H1 (cell line): ENCODE data around the gene SOX12. TPM values are rescaled to one million over a fixed set of nuclear protein-coding genes. Genes with fewer than 3 reads are reported as not detected.

ENCODE experiments used
- CBX5 ChIP-seq: fragments of 300-800, 300-1000 bp; sonication (generic); IDR thresholded peaks from 2 replicates; pipeline ENCODE4 v1.7.1; 2016; ENCODE audit warnings: antibody characterized with exemption, low read length, low read depth
- JUN ChIP-seq: IDR thresholded peaks from 2 replicates; pipeline ENCODE4 v1.6.1; 2011; ENCODE audit warnings: low read depth, mild to moderate bottlenecking, improper control_type of control experiment, low read length
- PHF8 ChIP-seq: fragments of 200-600 bp; sonication (generic); conservative IDR thresholded peaks from 2 replicates; pipeline ENCODE4 v1.7.1; 2012; ENCODE audit warnings: low read depth, mild to moderate bottlenecking, inconsistent platforms, low read length, moderate library complexity
- POLR2A ChIP-seq, 2 experiments: IDR thresholded peaks; 1 replicate in 1 of 2; 2 replicates in 1 of 2; pipeline ENCODE4 v1.6.1; 2011; ENCODE audit warnings: low read depth in 2 of 2, low read length in 2 of 2, mild to moderate bottlenecking in 2 of 2; ENCODE audit errors: control extremely low read depth in 1 of 2
- RNF2 ChIP-seq: fragments of 200-900, 300-1000 bp; sonication (generic); IDR thresholded peaks from 2 replicates; pipeline ENCODE4 v1.7.1; 2016; ENCODE audit warnings: borderline replicate concordance, low read depth, mild to moderate bottlenecking, antibody characterized with exemption, low read length; ENCODE audit not compliant: poor library complexity, severe bottlenecking; ENCODE audit errors: missing control alignments
- RXRA ChIP-seq: IDR thresholded peaks from 2 replicates; pipeline ENCODE4 v1.6.1; 2011; ENCODE audit warnings: low read depth, mild to moderate bottlenecking, low read length, moderate library complexity; ENCODE audit not compliant: insufficient read depth
- SP1 ChIP-seq: IDR thresholded peaks from 2 replicates; pipeline ENCODE4 v1.6.1; 2011; ENCODE audit warnings: low read depth, low read length
- polyA plus RNA-seq, 7 experiments: library from polyadenylated mRNA; depleted of rRNA in 3 of 7; stranded (reverse) in 5 of 7; unstranded in 2 of 7; fragments of >200 nt in 5 of 7; fragments of 200-250 nt in 2 of 7; gene quantifications; 1 replicate in 5 of 7; 2 replicates in 1 of 7; 4 replicates in 1 of 7; pipeline versions ENCODE4 v1.2.1 to v1.2.3, GENCODE V29; 2011 to 2013; ENCODE audit warnings: missing spikeins in 2 of 7, mixed read lengths in 2 of 7
- total RNA-seq: library from RNA; stranded (reverse); fragmentation: NEBNext Ultra II Directional; extraction: Animal tissue kit (Norgen Biotek cat#: 25700); gene quantifications from 2 replicates; pipeline ENCODE4 v1.2.1, GENCODE V29; 2021
- TF ChIP-seq, protein P1 (sequence below): fragments of 300-600 bp; sonication (generic); IDR thresholded peaks from 2 replicates; pipeline ENCODE4 v1.7.1; 2012; ENCODE audit warnings: low read length, moderate library complexity, mild to moderate bottlenecking, inconsistent platforms; ENCODE audit not compliant: insufficient replicate concordance

SOX12 gene
- total and polyA plus RNA-seq, 2 of the 8 experiments (the other 6 are each of a cell fraction or from before 2014, with no cell fraction given): 6.4 to 63.0 TPM

DNA sequence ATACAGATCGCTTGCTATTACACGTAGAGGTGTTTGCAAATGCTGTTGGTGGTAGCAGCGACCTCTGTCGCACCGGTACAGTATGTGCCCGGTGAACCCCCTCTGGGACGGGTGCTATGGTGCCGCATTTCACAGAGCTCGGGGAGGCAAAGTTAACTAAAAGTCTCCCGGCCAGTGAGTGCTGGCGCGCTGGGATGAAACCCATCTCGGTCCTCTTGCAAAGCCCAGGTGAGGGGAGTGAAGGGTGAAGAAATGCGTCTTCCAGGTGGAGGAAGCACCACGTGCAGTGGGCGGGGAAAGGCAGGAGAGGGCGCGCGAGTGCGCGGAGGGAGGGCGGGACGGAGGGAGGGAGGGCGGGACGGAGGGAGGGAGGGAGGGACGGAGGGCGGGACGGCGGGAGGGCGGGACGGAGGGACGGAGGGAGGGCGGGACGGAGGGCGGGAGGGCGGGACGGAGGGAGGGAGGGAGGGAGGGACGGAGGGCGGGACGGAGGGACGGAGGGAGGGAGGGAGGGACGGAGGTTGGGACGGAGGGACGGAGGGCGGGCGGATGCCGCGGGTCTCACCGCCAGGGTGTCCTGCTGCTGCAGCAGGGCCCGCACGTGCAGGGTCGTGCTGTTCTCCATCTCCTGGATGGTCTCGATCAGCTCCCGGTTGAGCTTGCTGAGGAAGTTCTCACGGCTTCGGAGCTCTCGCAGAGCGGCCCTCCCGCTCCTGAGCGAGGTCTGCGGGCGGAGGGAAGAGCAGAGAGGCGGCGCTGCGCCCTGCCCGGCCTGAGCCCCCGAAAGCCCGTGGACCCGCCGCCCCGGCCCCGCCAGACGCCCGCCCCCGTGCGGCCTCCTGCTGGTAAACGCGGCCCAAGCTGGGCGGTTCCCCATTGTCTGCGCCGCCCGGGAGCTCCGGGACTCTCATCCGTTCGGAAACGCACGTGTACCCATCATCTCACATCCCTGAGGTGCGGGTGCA lies 46.5 kb upstream of the SOX12 start (continued):
- TF ChIP-seq PHF8: no peak
- no peak; the same call in 1 of the 2 replicates for TF ChIP-seq SP1
- no peak for TF ChIP-seq JUN
- TF ChIP-seq CBX5: no peak
- TF ChIP-seq, protein P1, sequence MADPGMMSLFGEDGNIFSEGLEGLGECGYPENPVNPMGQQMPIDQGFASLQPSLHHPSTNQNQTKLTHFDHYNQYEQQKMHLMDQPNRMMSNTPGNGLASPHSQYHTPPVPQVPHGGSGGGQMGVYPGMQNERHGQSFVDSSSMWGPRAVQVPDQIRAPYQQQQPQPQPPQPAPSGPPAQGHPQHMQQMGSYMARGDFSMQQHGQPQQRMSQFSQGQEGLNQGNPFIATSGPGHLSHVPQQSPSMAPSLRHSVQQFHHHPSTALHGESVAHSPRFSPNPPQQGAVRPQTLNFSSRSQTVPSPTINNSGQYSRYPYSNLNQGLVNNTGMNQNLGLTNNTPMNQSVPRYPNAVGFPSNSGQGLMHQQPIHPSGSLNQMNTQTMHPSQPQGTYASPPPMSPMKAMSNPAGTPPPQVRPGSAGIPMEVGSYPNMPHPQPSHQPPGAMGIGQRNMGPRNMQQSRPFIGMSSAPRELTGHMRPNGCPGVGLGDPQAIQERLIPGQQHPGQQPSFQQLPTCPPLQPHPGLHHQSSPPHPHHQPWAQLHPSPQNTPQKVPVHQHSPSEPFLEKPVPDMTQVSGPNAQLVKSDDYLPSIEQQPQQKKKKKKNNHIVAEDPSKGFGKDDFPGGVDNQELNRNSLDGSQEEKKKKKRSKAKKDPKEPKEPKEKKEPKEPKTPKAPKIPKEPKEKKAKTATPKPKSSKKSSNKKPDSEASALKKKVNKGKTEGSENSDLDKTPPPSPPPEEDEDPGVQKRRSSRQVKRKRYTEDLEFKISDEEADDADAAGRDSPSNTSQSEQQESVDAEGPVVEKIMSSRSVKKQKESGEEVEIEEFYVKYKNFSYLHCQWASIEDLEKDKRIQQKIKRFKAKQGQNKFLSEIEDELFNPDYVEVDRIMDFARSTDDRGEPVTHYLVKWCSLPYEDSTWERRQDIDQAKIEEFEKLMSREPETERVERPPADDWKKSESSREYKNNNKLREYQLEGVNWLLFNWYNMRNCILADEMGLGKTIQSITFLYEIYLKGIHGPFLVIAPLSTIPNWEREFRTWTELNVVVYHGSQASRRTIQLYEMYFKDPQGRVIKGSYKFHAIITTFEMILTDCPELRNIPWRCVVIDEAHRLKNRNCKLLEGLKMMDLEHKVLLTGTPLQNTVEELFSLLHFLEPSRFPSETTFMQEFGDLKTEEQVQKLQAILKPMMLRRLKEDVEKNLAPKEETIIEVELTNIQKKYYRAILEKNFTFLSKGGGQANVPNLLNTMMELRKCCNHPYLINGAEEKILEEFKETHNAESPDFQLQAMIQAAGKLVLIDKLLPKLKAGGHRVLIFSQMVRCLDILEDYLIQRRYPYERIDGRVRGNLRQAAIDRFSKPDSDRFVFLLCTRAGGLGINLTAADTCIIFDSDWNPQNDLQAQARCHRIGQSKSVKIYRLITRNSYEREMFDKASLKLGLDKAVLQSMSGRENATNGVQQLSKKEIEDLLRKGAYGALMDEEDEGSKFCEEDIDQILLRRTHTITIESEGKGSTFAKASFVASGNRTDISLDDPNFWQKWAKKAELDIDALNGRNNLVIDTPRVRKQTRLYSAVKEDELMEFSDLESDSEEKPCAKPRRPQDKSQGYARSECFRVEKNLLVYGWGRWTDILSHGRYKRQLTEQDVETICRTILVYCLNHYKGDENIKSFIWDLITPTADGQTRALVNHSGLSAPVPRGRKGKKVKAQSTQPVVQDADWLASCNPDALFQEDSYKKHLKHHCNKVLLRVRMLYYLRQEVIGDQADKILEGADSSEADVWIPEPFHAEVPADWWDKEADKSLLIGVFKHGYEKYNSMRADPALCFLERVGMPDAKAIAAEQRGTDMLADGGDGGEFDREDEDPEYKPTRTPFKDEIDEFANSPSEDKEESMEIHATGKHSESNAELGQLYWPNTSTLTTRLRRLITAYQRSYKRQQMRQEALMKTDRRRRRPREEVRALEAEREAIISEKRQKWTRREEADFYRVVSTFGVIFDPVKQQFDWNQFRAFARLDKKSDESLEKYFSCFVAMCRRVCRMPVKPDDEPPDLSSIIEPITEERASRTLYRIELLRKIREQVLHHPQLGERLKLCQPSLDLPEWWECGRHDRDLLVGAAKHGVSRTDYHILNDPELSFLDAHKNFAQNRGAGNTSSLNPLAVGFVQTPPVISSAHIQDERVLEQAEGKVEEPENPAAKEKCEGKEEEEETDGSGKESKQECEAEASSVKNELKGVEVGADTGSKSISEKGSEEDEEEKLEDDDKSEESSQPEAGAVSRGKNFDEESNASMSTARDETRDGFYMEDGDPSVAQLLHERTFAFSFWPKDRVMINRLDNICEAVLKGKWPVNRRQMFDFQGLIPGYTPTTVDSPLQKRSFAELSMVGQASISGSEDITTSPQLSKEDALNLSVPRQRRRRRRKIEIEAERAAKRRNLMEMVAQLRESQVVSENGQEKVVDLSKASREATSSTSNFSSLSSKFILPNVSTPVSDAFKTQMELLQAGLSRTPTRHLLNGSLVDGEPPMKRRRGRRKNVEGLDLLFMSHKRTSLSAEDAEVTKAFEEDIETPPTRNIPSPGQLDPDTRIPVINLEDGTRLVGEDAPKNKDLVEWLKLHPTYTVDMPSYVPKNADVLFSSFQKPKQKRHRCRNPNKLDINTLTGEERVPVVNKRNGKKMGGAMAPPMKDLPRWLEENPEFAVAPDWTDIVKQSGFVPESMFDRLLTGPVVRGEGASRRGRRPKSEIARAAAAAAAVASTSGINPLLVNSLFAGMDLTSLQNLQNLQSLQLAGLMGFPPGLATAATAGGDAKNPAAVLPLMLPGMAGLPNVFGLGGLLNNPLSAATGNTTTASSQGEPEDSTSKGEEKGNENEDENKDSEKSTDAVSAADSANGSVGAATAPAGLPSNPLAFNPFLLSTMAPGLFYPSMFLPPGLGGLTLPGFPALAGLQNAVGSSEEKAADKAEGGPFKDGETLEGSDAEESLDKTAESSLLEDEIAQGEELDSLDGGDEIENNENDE: no peak
- no peak for TF ChIP-seq RNF2
- TF ChIP-seq RXRA: no peak
- TF ChIP-seq POLR2A (IDR thresholded peaks at IDR 0.05; ENCODE audit: control extremely low read depth in 1 of 2, low read depth in 2 of 2, low read length in 2 of 2): no peak
